ENCODE measurements around the gene ZNF280B.
"Not testable (repeated sequence)": the region's sequence is repeated elsewhere in the genome, so short reads cannot be mapped to it uniquely, and the experiment has no call there.

Gene ZNF280B

DNA sequence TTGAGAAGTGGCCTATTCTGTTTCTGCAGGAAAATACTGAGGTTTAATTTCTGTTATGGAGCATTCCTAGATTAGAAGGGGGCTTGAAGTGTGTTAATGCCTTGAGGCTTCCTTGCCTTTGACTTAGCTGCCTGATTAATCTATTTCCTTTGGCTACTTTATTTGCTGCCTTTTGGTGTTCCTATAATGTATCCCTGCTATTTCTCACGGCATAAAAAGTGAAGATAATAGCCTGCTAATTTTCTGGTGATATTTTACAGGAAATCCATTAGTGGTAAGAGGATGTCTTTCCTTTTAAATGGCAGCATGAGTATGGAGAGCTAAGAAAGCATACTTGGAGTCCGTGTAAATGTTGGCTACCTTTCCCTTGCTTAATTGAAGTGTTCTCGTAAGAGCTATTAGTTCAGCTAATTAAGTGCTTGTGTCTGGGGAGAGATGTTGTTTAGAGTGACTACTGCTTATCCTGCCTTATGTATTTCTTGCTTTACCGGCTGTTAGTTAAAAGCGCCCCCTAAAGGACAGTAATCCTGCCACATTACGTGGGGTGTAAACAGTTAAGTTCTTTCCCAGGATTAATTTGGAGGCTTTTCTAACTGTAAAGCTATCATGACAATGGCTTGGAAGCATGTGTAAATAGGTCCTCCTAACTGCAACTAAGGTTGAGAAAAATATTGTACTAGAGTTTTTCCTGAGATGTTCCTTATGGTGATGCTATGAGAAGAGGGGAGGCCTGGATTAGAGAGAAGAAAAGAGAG, 45.6 kb downstream of the ZNF280B start:
- DNase-seq: no peak

- no peak for DNase-seq
Observed at GRCh38 chr22:22461583-22461982, 47.0 kb downstream of the ZNF280B start.

DNA sequence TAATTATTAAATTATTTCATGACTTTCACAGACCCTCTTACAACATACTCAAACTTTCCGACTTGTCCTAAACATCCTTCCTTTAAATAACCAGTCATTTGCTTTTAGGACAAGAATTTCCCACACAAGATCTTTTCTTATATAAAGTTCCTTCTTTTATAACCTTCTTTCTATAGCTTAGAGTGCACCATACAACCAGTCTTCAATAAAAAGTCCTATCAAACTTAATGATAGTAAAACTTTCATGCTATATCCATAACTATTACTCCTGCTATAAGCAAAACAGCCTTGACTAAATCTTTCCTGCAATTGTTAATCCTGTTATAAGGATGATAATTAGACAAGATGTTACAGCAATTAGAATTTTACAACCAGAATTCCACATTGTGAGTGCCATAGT, 47.4 kb downstream of the ZNF280B start:
- DNase-seq: no peak

DNA sequence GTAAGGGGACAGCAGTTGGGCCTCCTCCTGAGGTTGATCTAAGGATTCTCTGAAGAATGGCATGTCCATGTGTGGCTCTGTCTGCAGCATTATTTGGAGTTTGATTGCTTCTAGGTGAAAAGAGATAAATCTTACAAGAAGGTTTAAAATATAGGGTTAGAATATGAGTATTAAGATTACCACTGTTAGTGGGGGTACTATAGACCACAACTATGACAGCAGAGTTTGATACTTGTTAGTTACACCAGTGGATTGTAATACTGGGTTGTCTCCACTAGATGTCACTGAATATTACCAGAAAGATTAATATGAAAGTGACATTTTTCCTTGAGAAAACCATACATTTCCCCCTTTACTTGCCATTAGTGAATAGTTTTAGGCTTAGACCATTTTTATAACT, 47.9 kb downstream of the ZNF280B start:
- DNase-seq: no peak

GRCh38 chr22:22460060-22460459, 48.5 kb downstream of the ZNF280B start:
- no peak for DNase-seq

GRCh38 chr22:22458896-22459588, 49.5 kb downstream of the ZNF280B start:
- no peak for DNase-seq

DNA sequence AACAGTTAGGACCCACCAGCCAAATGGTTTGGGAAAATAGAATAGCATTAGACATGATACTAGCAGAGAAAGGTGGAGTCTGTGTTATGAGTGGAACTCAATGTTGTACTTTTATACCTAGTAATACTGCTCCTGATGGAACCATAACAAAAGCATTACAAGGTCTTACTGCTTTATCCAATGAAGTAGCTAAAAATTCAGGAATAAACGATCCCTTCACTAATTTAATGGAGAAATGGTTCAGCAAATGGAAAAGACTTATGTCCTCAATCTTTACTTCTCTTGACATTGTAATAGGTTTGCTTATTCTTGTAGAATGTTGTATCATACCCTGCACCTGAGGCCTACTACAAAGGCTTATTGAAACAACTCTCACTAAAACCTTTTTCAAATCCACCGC, 50.2 kb downstream of the ZNF280B start:
- no peak for DNase-seq

DNA sequence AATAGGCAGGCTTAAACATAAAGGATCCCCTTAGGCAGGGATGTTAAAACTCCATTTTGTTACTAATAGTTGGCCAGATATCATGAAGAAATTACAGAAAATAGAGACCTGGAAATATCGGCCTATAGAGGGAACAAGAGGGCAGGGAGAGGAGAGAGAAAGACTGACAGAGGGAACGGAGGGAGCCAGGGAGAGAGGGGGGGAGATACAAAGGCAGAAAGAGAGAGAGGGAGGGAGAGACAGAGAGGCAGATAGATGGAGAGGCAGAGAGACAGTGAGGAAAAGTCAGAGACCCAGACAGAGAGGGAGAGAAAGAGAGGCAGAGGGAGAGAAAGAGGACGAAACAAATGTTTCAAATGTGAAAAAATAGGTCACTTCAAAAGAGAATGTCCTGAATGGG, 53.5 kb downstream of the ZNF280B start:
- no peak for DNase-seq

DNA sequence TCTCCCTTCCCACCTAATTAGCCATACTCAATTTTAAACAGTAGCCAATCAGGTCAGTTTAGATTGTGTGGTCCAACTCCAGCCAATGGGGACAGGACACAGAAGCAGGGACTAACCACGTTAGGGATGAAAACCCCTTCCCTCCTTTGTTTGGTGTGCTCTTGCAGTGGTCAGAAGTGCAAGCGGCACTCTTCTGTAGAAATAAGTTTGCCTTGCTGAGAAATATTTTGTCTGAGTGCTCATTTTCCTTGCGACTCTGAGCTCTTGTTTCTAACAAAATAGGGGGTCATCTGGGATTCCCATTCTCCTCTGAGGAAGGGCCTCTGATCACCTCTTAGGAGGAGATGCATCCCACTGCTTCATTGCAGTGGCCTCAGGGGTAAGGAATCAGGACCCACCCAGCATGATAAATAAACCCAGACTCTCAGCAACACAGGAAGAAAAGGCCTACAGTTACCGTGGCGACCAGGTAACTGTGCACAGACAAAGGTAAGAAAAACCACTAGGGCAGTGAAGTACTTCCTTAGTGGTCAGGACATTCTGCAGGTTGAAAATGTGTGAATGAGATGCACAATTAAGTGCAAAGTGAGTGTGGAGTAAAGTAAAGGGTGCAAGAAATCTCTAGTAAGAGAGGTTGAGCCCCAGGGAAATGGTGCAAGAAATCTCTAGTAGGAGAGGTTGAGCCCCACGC, 55.4 kb downstream of the ZNF280B start:
- DNase-seq: no peak

DNA sequence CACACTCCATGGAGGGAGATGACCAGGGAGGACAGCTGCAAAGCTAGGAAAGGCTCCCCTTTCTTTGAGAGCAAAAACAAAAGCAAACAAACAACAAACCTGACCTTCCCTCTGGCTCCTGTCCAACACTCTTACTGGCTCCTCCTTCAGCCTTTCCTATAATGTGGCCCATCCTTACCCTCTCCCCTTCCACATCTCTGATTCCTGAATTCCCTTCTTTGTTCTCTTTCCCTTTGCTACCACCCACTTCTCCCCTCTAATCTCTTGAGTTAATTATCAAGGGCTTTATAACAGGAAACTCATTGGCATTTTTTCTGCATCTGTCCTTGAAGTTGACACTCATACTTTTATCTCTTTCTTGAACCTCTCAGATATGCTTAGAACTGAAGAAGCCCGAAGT, 56.3 kb downstream of the ZNF280B start:
- DNase-seq: no peak

DNA sequence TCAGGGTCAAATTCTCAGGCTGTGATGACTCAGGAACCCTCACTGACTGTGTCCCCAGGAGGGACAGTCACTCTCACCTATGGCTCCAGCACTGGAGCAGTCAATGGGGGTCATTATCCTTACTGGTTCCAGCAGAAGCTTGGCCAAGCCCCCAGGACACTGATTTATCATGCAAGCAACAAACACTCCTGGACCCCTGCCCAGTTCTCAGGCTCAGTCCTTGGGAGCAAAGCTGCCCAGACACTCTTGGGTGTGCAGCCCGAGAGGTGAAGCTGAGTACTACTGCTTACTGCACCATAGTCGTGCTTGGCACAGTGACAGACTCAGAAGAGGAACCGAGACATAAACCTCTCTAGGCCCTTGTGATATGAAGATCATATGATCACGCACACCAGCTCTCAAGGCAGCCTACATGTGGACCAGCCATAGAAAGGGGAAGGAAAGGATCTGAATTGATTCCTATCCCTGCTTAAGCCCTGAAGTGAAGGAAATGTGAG, 58.2 kb downstream of the ZNF280B start:
- DNase-seq: no peak

GRCh38 chr22:22449819-22450218, 58.7 kb downstream of the ZNF280B start:
- no peak for DNase-seq

GRCh38 chr22:22446517-22446916, 62.0 kb downstream of the ZNF280B start:
- DNase-seq: no peak

DNA sequence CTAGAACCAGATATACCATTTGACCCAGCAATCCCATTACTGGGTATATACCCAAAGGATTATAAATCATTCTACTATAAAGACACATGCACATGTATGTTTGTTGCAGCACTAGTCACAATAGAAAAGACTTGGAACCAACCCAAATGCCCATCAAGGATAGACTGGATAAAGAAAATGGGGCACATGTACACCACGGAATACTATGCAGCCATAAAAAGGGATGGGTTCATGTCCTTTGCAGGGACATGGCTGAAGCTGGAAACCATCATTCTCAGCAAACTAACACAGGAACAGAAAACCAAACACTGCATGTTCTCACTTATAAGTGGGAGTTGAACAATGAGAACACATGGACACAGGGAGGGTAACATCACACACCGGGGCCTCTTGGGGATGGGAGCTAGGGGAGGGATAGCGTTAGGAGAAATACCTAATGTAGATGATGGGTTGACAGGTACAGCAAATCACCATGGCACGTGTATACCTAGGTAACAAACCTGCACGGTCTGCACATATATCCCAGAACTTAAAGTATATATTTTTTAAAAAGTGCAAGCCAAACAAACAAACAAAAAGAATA, 64.4 kb downstream of the ZNF280B start:
- DNase-seq: not testable (repeated sequence)

DNA sequence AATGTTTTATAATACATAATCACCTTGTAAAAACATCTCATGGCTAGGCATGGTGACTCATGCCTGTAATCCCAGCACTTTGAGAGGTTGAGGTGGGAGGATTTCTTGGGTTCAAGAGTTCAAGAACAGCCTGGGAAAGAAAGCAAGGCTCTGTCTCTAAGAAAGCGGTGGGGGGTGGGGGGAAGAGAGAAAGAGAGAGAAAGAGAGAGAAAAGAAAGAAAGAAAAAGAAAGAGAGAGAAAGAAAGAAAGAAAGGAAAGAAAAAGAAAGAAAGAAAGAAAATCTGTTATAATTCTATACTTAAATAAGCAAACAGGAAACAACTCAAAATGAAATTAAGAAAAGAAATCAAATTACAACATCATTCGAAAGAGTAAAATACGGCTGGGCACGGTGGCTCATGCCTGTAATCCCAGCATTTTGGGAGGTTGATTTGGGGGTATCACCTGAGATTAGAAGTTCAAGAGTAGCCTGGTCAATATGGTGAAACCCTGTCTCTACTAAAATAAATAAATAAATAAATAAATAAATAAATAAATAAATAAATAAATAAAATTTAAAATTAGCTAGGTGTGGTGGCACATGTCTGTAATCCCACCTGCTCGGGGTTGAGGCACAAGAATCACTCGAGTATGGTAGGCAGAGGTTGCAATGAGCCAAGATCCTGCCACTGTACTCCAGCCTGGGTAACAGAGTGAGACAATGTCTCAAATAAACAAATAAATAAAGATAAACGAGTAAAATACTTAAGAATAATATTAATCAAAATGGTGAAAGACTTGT, 65.4 kb downstream of the ZNF280B start:
- DNase-seq: no peak

GRCh38 chr22:22441626-22442025, 66.9 kb downstream of the ZNF280B start:
- not testable (repeated sequence) for DNase-seq

GRCh38 chr22:22440188-22440587, 68.4 kb downstream of the ZNF280B start:
- no peak for DNase-seq

All from stimulated activated CD4-positive, alpha-beta T cell treated with anti-CD3 and anti-CD28 coated beads, Interleukin-4, amount 100 ng/mL, for 1 hour (primary cell).